Left ventricle myocardium inferior (tissue), 1 donor: ENCODE data around the gene KRTAP25-1. TPM values are rescaled to one million over a fixed set of nuclear protein-coding genes. Genes with fewer than 3 reads are reported as not detected.

Experiments used
- DNase-seq: peaks from one replicate; pipeline ENCODE4 v3.0.0-alpha.2; 2020
- H3K27ac ChIP-seq: fragments of 200-600 bp; replicated peaks from 2 replicates; pipeline ENCODE4 v1.8.0; 2021
- H3K27me3 ChIP-seq: fragments of 200-600 bp; 2 replicates; pipeline ENCODE4 v1.8.0; 2021; ENCODE audit warnings: low read depth
- H3K36me3 ChIP-seq: fragments of 200-600 bp; 2 replicates; pipeline ENCODE4 v1.8.0; 2021
- H3K4me1 ChIP-seq: fragments of 200-600 bp; 2 replicates; pipeline ENCODE4 v1.8.0; 2021
- H3K4me3 ChIP-seq: fragments of 200-600 bp; 2 replicates; pipeline ENCODE4 v1.8.0; 2021; ENCODE audit warnings: mild to moderate bottlenecking, moderate library complexity
- H3K9me3 ChIP-seq: fragments of 200-600 bp; replicated peaks from 2 replicates; pipeline ENCODE4 v1.8.0; 2021
- CTCF ChIP-seq: fragments of 200-600 bp; IDR thresholded peaks from 2 replicates; pipeline ENCODE4 v1.8.0; 2021; ENCODE audit warnings: antibody characterized with exemption, mild to moderate bottlenecking, borderline replicate concordance
- intact Hi-C: fragments of 100-400 bp; cut with micrococcal nuclease; formaldehyde crosslinking; loops from one replicate; pipeline ENCODE4 v1.11.0; 2022
- total RNA-seq: library from RNA; stranded (reverse); fragmentation: NEBNext Ultra II Directional; extraction: Animal tissue kit (Norgen Biotek cat#: 25700); gene quantifications from one replicate; pipeline ENCODE4 v1.2.1, GENCODE V29; 2021
- donor health status: DM: no; HTN: yes; CAD: no; lungs with severe emphysema.

Gene KRTAP25-1
- total RNA-seq, 1 donor from 2014 or later, result not detected

DNA sequence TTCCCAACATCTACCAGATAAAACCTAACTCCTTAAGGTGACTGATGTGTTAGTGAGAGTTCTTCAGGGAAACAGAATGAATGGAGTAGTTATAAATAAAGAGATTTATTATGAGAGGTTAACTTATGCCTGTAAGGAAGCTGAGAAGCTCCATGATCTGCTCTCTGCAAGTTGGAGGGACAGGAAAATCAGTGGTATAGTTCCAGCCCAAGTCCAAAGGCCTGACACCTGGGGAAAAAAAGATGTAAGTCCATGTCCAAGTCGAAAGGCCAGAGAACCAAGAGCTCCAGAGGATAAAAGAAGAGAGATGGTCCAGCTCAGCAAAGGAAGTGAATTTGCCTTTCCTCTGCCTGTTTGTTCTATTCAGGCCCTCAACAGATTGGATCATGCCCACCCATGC is 33.6 kb downstream of the KRTAP25-1 start:
- DNase-seq, result no peak
- Histone ChIP-seq H3K4me1 (no peaks in the 10 kb centered on the region), H3K4me3 (no peak overlapping the region), H3K27me3 (no peaks in the 10 kb centered on the region), H3K36me3 (no peaks in the 10 kb centered on the region), H3K27ac (no peak overlapping the region), H3K9me3 (peaks cover 9% of the 10 kb centered on the region)
- intact Hi-C loops, result no loop called here
- no peak for TF ChIP-seq CTCF

DNA sequence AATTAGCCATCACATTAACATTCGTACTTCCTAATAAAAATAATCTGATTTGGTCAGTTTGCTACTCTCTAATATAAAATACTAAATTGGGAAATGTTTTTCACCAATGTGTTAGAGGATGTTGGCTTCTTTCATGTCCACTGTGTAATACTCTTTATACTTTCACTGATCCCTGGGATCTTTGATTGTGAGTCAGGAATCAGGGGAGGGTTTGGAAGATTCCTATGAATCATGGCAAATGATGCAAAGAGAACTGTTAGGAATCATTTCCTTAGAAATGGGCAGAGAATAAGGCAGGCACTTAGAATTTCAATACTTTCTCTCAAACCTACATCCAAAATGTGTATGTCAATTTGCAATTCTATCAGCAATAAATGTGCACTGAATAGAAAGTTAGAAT is 37.5 kb downstream of the KRTAP25-1 start:
- Histone ChIP-seq H3K4me1 (no peaks in the 10 kb centered on the region), H3K27ac (no peak overlapping the region), H3K27me3 (no peaks in the 10 kb centered on the region), H3K36me3 (no peaks in the 10 kb centered on the region), H3K9me3 (peaks cover 12% of the 10 kb centered on the region), H3K4me3 (no peak overlapping the region)
- intact Hi-C loops, result no loop called here
- TF ChIP-seq CTCF, result no peak
- no peak for DNase-seq

DNA sequence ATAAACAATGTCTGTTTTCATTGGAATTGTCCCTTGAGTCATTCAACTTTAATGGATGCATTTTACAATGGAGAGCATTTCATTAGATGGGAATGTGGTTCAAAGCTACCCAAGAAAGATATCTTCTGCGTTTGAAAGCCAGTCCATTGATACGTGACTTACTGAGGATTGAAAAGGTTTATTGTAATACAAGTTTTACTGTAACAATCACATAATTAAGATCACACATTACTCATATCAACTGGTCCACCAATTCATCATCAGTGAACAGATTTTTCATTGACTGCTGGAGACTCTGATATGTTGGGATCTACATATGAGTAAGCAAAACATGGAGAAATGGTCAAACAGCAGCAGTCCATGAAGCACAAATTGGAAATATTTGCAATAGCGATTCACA is 39.4 kb downstream of the KRTAP25-1 start:
- TF ChIP-seq CTCF, result no peak
- Histone ChIP-seq H3K36me3 (no peaks in the 10 kb centered on the region), H3K9me3 (peaks cover 12% of the 10 kb centered on the region), H3K27me3 (no peaks in the 10 kb centered on the region), H3K4me3 (no peak overlapping the region), H3K27ac (no peak overlapping the region), H3K4me1 (no peaks in the 10 kb centered on the region)
- intact Hi-C loops, result no loop called here
- DNase-seq, result no peak

DNA sequence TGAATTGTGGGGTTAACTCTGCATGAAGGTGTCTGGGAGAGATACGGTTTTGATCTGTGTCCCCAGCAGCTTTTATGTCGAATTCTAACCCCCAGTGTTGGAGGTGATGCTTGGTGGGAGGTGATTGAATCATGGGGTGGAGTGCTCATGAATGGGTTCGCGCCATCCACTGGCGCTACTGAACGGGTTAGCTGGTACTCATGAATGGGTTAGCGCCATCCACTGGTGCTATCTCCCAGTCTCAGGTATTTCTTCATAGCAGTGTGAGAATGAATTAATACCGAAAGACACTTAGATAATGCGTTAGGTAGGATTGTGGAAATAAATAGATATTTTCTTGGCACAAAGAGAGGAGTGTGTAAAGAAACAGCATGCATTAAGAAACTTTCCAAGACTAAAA is 40.5 kb downstream of the KRTAP25-1 start:
- Histone ChIP-seq H3K4me3 (no peak overlapping the region), H3K36me3 (no peaks in the 10 kb centered on the region), H3K27ac (no peak overlapping the region), H3K27me3 (no peaks in the 10 kb centered on the region), H3K9me3 (peaks cover 12% of the 10 kb centered on the region), H3K4me1 (no peaks in the 10 kb centered on the region)
- intact Hi-C loops, result no loop called here
- no peak for TF ChIP-seq CTCF
- DNase-seq, result no peak

DNA sequence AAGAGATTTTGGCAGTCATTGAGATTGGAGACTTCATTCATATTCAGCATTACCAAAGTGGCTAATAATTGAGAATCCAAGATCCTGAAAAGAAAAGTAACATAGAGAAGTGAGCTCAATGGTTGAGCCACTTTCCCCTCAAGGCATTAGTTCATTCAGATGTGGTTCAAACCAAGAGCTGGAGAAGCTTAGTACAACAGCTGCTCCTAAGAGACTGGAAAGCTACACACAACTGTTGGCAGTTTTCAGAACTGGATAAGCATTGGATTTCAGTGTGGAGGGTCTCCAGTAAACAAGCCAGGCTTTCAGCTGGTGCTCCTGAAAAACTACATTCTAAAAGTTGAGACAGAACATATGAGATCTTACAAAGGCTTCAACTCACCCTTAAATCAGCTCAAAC is 44.3 kb downstream of the KRTAP25-1 start:
- H3K36me3 ChIP-seq, result no peaks in the 10 kb centered on the region
- DNase-seq, result no peak
- no peaks in the 10 kb centered on the region for H3K27me3 ChIP-seq
- H3K4me1 ChIP-seq, result no peaks in the 10 kb centered on the region
- intact Hi-C loops, result no loop called here
- H3K4me3 ChIP-seq, result no peak overlapping the region
- H3K9me3 ChIP-seq, result no peaks in the 10 kb centered on the region
- no peak overlapping the region for H3K27ac ChIP-seq
- no peak for TF ChIP-seq CTCF

DNA sequence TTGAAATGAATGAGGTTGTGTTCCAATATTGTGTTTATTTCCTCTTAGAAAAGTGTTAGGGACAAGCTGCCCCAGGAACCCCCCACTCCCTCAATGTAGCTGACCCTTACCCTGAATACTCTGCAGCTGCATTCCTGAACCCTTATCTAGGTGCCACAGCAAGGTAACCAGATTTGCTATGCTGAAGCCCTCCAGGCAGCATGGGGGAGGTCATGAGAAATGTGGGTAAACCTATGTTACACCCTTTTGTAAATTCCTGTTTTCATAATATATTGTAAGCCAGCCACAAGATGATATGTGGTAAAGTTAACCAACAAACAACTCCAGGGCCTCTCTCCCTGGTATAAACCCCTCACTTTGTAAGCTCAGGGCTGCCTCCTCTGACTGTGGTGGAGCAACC is 45.6 kb downstream of the KRTAP25-1 start:
- TF ChIP-seq CTCF, result no peak
- Histone ChIP-seq H3K9me3 (no peaks in the 10 kb centered on the region), H3K36me3 (no peaks in the 10 kb centered on the region), H3K27me3 (no peaks in the 10 kb centered on the region), H3K4me1 (no peaks in the 10 kb centered on the region), H3K27ac (no peak overlapping the region), H3K4me3 (no peak overlapping the region)
- no peak for DNase-seq
- intact Hi-C loops, result no loop called here
